HG03354 (cell line): Measurements from ENCODE around the gene FAM131C.

Source experiments
- ATAC-seq: cut with Tn5 transposase; IDR thresholded peaks from one replicate; pipeline ENCODE4 v1.9.1; 2021; ENCODE audit warnings: mild to moderate bottlenecking; ENCODE audit not compliant: unreplicated experiment, poor library complexity, severe bottlenecking

FAM131C gene

DNA sequence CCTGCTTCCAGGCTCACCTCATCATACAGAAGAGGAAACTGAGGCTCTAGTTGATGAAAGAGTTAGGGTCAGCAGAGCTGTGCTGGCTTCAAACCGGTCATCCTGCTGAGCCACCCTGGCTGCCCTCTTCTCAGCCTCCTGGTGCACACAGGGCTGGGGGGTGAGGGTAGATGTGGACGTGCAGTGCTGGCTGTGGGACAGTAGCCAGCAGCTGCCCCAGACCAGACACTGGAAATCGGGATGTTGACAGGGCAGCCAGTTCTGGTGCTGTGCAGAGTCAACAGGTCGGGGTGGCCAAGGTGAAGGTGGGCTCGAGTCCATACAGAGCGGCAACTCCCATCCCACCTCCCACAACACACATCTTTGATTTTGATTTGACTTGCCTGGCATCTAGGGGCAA lies 53.1 kb downstream of the FAM131C start:
- no peak for ATAC-seq

DNA sequence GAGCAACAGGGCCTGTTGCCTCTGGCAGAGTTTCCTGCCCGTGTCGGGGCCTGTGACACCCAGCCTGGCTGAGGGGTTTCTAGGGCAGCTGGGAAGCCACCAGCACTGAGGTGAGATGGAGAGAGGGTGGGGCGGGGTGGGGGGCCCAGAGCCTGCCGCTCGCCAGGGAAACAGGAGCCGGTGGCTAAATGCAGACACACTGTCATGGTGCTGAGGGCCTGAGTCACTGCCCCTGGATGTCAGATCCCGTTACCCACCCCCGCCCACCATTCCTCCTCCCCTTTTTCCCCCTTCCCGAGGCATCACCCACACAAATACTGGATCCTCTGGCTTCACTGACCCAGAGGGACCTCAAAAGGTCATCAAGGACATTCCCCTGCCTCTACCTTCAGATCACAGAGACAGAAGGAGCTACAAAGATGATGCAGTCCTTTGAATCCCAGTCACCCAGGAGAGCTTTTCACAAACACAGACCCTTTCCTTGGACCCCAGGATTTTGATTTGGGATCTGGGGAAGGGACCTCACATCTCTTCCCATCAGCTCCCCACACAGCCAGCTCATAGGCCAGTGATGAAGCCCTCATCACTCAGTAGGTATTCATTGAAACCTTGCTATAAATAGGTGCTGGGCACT lies 53.7 kb downstream of the FAM131C start:
- ATAC-seq, result no peak

DNA sequence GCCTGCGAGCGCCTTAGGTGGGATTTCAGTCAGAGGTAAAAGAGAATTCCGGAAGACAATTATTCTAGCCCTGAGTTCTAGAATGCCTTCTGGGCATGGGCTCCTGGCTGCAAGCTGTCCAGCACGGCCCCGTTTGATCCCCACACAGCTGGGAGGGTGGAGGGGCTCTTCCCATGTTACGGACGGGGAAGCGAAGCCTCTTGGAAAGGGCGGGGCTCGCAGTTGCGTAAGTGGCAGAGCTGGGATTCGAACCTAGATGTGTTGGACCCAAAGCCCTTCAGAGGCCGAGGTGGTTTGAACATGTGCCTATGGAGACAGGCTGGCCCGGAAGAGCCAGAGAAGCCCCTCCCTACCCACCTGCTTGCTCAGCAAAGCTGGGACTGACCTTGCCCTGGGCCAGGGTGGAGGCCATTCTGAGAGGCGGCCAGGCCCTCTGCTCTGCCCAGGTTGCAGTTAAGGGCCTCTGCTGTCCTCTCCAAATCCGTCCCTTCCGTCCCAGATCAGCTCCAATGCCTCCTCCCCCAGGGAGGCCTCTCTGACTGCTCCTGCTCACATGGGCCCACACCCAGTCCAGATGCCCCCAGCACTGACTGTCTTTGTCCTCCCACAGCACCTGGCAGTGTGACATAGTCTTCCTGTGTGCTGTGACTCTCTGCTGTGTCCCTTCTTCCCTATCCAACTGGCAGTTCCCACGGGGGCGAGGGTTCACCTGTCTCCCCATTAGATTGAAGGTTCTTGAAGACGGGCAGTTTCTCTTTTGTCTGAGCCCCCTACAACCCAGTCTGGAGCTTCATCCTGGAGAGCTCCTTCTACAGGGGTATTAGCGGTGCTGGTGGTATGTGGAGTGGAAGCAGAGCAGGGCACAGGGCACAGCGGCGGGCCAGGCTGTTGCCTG lies 54.5 kb downstream of the FAM131C start:
- no peak for ATAC-seq

DNA sequence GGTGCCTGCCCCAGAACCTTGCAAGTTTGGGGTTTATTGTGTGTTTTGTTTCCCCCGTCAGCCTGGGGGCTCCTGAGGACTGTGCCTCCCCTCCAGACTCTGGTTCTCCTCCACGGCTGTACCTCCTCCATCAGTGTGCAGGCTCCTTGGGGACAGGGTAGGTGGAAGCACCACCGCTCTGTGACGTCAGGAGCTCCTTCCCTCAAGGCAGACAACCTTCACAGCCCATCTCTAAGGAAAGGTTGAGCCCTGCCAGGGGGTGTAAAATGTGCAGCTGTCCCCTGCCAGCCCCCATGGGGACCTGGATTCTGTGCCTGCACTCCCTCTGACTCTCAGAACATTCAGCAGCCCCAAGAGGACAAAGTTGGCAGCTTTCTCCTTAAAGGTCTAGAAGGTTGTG lies 55.1 kb downstream of the FAM131C start:
- no peak for ATAC-seq

DNA sequence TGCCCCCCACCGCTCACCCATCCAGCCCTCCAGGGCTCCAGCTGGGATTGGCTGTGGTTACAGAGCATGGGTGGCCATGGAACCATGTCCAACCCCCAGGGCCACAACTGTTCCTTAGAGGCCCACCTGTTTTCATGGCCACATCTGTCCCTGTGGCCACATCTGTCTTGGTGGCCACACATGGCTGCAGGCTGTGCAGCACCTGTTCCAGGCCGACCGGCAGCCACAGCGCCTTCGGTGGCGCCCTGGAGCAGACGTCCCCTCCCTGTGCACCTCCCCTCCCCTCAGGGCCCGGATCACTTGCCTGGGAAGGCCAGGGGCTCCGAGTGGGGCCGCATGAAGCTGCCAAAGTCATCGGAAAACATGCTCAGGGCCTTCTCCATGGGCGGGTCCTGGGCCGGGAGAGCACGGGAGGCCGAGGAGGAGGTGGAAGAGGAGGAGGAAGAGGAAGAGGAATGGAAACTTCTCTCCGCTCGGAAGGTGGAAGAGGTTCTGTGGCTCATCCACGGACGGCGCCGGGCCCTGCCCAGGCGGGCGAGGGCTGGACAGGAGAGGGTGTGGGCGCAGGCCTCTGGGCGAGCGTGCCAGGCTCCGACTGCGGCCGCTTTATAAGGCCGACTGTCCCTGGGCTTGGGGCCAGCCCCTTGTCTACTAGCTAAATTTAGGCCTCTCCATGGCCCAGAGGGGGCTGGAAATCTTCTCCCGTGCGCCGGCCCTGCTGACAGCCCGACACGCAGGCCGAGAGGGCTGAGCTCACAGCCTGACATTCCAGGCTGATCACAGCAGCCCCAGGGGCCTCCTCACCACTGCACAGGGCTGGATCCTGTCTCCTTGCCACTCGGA lies 55.8 kb downstream of the FAM131C start, which contains the start of gene HSPB7:
TSS of gene HSPB7 (minus strand) at position 583 of the 843 bp plus-strand sequence. CDS start at position 503, 80 bp downstream.
- ATAC-seq, result no peak

DNA sequence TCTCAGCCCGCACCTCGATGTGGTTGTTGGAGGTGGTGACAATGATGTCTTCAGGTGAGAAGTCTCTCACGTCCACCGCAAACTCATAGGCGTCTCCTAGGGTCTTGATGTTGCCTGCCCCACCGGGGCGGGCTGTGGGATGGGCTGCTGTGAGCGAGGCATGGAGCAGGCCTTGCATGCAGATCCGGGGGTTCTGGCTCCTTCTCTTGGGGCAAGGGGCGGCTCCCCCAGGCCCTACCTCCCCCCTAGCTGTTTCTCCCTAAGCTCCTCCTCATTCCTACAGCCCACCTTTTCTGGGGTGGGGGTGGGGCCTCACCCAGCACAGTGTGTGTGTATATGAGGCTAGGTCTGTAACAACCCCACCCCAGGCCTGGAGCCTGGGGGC lies 56.4 kb downstream of the FAM131C start:
- ATAC-seq, result no peak

DNA sequence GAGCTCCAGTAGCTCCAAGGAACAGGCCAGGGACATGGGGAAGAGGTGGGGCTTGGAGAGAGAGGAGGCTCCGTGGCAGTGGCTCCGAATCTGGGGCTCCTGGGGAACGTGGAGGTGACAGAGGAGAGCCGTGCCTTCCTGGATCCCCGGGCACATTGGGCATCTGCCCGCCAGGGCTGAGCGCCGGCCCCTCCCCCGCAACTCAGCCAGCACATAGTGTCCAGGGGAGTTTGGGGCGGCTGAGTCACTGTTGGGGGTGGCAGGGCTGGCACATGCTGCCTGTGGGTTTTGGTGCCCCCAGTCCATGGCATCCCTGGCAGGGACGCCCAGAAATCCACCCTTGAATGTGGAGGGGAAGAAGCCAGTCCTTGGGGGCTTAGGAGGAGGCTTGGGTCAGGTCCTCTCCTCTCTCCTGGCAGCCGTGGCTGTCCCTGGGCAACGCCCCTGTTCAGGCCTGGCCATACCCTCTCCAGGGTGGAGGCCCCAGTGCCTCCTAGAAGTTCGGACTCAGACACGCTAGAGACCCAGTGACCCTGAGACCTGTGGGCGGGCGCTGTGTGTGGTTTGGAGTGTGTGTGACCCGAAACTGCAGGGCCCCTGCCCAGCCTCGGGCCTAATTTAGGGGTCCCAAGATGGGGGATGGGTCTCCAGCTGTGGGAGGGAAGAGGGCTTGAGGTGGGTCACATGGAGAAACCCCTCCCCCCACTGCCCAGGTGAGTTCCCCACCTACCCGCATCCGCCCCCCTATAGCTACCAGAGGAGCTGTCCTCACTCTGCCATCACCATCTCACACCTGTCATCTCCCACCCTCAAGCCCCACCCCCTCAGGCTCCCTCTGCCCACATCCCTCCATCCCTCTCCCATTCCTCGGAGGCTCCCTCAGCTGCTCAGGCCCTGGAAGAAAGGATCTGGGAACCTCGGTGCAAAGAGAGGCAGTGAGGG lies 57.2 kb downstream of the FAM131C start:
- ATAC-seq, result no peak

DNA sequence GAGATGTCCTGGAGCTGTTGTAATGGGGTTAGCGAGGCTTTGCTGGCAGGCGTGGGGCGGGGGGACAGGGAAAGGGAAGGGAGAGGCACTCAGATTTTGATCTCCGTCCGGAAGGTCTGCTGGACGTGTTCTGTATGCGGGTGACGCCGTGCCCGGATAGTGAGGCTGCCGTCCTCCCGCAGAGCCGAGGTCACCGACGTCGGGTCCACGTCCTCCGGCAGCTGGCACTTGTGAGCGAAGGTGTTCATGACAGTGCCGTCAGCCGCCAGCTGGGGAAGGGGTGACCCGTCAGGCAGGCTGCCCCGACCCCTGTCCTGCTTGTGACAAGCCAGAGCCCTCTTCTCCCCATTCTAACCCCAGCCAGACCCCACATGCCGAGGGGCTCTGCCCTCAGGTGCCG lies 58.0 kb downstream of the FAM131C start:
- ATAC-seq, result no peak

DNA sequence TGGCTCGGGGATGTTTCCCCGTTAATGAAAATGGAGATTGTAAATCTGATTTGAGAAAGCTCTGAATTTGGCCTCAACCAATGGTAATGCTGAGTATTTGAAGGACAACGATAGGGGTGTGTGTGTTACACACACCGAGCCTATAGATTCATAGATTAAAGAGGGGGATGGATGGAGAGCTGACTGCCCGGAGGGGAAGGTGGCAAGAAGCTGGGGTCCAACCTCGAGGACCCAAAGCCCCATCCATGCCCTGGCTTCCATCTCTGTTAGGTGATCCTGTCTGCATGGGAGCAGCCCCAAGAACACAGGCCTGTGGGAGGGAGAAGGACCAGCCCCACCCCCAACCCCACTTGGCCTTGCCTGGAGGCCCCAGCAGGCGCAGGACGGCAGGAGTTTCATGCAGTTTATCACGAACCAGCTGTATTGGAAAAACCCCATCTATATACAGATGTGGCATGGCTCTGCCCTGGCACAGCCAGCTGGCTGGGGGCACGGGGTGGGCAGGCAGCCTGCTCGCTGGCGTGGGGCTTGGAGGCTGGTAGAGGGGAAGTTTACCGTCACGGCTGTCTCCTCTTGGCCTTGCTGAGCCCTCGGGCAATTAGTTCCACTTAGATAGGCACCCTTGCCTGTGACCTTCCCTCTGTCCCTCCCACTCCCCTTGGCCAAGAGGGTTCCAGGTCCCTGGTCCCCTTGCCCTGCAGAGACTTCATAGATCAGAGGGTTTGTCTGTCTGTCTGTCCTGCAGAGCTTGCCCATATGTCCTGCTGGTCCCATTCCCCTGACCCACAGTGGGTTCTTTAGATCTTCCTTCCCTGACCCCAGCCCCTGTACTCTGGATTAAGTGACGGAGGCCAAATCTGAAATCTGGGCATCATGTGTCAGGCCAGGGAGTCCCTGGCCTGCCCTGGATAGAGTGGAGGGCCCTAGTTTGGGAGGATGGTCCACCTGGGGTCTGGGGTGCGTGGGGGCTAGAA lies 58.7 kb downstream of the FAM131C start:
- no peak for ATAC-seq

DNA sequence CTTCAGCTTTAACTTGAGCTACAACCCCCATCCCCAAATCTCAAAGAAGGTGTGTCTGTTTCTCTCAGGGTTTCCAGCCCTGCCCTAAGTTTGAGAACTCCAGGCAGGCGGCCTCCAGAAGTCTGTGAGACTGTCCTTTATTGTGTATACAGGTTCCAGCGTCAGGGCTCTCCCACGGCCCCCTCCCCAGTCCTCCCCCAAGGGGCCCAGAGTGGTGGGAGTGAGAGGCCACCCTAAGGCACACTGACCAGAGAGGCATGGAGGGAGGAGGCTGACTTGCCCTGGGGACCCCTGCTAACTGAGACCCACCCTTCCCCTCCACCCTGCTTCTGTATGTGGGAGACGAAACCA lies 59.6 kb downstream of the FAM131C start:
- ATAC-seq, result no peak

DNA sequence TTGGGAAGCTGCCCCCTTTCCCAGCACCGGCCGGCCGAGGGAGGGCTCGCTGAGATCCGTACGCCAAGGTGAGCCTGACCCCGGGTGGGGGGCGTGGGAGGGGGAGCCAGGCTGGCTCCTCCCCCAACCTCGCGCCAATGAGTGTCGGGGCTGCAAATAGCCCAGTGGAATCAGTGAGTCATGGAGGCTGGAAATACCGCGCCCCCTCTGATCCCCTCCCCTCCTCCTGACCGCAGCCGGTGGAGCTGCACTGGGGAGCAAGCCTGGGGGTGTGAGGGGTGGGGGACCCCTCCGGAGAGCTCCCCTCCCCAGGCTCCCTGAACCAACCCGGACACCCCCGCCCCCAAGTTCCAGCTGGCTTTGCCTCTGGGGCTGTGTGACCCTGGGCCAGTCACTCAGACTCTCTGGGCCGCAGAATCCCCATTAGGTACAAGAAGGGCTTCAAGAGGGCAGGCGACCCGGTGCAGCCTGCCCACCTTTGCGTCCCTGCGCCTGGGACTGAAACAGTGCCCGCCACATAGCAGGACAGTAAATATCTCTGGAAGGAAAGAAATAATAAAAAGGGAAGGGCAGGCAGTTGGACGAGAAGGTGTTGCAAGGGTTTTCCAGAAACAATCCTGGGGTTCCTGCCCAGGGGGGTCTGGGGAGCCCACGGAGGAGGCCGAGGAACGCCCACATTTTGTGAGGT lies 60.1 kb downstream of the FAM131C start:
- no peak for ATAC-seq

DNA sequence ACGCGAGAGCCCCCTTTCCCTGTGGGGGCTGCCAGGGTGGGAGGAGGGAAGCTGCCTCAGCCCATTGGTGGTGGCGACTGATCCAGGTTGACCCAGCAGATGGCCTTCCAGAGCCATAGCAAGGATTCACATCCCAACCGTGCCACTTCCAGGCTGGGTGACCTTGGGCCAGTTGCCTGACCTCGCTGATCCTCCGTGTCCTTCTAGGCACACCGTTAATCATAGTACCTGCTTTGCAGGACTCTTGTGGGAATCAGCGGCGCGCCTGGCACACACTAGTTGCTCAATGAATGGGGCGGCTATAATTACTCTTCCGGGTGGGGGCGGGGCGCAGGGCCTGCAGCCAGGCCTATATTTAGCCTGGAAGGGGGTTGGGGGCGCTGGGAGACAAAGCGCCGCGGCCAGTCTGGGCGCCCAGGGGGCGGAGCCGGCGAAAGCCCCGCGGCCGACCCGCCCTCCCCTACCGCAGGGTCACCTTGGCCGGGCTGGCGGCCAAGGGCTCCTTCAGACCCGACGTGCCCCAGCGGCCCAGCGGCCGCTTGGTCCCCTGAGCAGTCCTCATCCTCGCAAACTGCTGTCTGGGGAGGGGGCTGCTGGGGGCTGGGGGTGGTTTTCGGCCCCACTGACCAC lies 60.7 kb downstream of the FAM131C start:
- ATAC-seq, result no peak

DNA sequence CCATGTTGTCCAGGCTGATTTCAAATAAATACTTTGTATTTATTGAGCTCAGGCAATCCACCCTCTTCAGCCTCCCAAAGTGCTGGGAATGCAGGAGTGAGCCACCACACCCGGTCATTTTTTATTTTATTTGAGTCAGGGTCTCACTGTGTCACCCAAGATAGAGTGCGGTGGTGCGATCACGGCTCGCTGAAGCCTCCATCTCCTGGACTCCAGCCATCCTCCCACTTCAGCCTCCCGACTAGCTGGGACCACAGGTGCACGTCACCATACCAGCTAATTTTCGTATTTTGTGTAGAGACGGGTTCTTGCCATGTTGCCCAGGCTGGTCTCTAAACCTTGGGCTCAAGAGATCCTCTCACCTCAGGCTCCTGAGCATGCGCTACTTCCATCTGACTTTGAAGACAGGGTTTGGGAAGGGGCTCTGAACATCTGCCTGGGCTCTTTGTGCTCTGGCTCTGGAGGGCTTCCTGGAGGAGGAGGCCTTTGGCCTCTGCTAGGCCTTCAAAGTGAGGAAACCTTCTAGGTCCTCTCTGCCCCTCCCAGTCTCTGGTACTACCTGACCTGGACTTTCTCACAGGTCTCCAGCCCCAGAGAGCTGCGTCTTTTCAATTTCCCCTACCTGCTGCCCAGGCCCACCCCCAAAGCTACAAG lies 61.4 kb downstream of the FAM131C start:
- ATAC-seq, result no peak

DNA sequence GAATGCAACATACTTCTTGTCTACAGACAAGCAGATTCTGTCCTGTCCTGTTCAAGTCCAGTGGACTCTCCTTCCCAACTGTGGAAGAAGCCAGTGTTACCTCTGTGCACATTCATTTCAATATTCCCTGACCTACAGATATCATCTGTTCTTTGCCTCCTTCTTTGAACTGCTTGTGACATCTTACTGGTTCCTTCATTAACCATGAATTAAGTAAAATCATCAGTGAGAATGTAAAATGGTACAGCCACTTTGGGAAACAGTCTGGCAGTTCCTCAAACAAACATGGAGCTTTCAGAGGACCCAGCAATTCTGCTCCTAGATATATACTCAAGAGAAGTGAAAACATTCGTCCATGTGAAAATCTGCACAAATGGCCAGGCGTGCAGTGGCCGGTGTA lies 62.6 kb downstream of the FAM131C start:
- no peak for ATAC-seq

DNA sequence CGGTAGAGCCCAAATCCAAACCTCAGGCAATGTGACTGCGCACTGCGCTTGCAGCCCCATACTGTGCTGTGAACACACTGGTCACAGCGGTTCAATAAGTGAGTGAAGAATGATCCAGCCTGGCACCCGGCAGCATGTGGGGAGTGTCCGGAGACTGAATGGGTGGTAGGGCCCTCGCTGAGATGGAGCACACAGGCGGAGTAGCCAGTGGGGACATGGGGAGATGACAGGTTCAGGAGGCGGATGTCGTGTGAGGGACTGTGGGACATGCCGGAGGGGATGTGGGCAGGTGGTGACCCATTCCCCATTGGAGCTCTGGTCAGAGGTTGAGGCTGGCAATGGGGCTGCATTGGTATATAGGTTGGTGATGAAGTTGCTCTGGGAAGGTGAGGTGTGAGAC lies 63.8 kb downstream of the FAM131C start:
- no peak for ATAC-seq

DNA sequence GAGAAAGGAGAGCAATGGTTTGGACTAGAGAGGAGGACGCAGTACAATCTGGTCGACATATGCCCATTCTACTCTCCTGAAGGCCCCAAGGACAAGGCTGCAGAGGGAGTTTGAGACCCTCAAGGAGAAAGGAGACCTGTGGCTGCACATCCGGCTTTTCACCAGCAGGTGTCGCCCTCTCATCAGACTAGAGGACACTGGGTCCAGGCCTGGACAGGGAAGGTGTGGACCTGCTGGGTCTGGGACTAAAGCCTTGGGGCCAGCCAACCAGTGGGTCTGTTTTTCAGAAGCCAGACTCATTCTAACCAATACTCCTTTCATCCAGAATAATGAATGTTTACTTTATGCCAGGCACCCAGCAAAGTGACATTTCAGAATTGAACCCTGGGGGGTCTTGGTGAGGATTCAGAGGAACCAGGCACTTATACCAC lies 64.4 kb downstream of the FAM131C start:
- no peak for ATAC-seq
